ENCODE measurements around the gene HTR3B.

The HTR3B gene

DNA sequence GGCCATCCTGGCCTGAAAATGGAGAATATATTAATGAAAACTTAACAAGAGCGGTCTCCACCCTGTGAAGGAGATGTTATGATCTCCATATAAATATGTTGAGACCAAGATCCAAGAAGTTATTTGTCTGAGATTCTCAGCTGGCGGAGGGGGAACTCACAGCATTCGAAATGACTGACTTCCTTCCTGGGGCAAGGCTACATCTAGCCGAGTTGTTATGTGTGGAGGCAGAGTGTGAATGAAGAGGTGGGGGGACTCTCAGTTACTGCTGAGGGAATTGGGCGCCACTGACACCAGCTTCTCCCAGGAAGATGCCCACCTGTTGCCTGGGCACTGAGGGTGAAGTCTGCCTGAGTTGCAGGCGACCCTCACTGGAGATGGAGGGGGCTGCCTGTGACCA is 76.2 kb downstream of the HTR3B start:
- DNase-seq (ENCODE audit: low read depth) = no peak
- in situ Hi-C loops (cut with HindIII; ENCODE audit: low sequenced_read_pairs) = no loop called here
- no peak overlapping the region for H3K4me3 ChIP-seq (ENCODE audit: low read depth, low read length)
- TF ChIP-seq, protein P1, sequence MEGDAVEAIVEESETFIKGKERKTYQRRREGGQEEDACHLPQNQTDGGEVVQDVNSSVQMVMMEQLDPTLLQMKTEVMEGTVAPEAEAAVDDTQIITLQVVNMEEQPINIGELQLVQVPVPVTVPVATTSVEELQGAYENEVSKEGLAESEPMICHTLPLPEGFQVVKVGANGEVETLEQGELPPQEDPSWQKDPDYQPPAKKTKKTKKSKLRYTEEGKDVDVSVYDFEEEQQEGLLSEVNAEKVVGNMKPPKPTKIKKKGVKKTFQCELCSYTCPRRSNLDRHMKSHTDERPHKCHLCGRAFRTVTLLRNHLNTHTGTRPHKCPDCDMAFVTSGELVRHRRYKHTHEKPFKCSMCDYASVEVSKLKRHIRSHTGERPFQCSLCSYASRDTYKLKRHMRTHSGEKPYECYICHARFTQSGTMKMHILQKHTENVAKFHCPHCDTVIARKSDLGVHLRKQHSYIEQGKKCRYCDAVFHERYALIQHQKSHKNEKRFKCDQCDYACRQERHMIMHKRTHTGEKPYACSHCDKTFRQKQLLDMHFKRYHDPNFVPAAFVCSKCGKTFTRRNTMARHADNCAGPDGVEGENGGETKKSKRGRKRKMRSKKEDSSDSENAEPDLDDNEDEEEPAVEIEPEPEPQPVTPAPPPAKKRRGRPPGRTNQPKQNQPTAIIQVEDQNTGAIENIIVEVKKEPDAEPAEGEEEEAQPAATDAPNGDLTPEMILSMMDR (IDR thresholded peaks at IDR 0.05; ENCODE audit: low read depth, low read length, missing control alignments) = no peak

DNA sequence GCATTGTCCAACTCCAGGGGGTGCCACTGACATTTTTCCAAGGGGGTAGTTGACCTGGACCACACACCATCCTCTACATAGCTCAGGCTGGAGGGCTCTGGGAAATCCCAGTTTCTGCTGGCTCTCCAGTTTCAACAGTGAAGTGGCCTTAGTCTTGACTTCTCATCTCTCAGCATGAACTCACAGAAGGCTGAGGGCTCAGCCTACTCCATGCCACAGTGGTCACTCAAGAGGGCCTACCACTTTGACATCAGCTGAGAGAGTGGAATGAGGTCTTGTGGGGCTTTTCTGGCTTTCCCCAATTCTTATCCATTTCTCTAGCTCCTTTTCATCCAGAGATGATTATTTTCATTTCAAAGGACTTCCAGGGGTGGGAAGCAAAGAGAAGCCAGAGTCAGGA is 77.7 kb downstream of the HTR3B start:
- in situ Hi-C loops (cut with HindIII; ENCODE audit: low sequenced_read_pairs) = no loop called here
- TF ChIP-seq, protein P1 (IDR thresholded peaks at IDR 0.05; ENCODE audit: low read depth, low read length, missing control alignments) = no peak
- no peak overlapping the region for H3K4me3 ChIP-seq (ENCODE audit: low read depth, low read length)

DNA sequence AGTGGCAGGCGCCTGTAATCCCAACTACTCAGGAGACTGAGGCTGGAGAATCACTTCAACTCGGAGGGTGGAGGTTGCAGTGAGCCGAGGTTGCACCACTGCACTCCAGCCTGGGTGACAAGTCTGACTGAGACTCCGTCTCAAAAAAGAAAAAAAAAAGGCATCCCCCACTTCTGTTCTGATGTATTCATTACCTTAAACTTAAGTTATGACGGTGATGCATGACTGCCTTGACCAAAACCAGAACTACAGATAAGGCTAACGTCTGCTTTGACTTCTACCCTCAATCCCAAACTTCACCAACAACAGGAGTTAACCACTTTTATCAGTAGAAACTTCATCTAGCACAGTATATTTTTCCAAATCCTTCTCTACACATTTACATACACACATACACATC is 80.2 kb downstream of the HTR3B start:
- H3K4me3 ChIP-seq (ENCODE audit: low read depth, low read length) = no peak overlapping the region
- TF ChIP-seq, protein P1 (IDR thresholded peaks at IDR 0.05; ENCODE audit: low read depth, low read length, missing control alignments) = no peak
- in situ Hi-C loops (cut with HindIII; ENCODE audit: low sequenced_read_pairs) = no loop called here
- DNase-seq (ENCODE audit: low read depth) = no peak

More for the DNA sequence above, 77.7 kb downstream of the HTR3B start:
- no peak for DNase-seq (ENCODE audit: low read depth)

DNA sequence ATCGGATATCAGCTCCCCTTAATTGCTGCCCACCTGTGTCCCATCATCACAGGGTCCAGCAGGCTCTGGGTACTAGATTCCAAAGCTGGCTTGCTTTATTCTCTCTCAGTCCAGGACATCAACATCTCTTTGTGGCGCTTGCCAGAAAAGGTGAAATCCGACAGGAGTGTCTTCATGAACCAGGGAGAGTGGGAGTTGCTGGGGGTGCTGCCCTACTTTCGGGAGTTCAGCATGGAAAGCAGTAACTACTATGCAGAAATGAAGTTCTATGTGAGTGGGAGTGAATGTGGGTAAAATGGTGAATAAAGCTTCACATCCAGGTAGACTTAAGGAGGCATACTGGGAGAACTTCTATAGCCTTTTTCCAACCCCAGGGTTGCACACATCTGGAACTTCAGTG is 81.3 kb downstream of the HTR3B start:
- in situ Hi-C loops (cut with HindIII; ENCODE audit: low sequenced_read_pairs) = no loop called here
- TF ChIP-seq, protein P1 (IDR thresholded peaks at IDR 0.05; ENCODE audit: low read depth, low read length, missing control alignments) = no peak
- no peak overlapping the region for H3K4me3 ChIP-seq (ENCODE audit: low read depth, low read length)
- DNase-seq (ENCODE audit: low read depth) = no peak

DNA sequence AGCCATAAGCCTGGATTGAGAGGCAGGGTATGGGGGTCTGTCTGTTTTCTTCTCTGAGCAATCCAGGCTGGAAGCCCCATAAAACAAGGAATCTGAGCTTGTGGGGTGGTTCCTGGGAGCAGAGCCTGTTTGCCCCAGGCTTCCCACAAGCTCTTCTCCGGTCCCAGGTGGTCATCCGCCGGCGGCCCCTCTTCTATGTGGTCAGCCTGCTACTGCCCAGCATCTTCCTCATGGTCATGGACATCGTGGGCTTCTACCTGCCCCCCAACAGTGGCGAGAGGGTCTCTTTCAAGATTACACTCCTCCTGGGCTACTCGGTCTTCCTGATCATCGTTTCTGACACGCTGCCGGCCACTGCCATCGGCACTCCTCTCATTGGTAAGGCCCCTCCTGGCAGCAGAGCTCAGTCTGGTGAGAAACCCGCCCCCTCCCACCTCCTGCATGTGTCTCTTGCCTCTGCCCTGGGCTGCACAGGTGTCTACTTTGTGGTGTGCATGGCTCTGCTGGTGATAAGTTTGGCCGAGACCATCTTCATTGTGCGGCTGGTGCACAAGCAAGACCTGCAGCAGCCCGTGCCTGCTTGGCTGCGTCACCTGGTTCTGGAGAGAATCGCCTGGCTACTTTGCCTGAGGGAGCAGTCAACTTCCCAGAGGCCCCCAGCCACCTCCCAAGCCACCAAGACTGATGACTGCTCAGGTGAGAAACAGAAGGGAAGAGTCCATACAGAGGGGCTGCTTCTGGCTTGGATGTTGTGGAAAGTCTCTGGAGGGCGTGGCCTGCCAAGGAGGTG is 82.0 kb downstream of the HTR3B start:
- H3K4me3 ChIP-seq (ENCODE audit: low read depth, low read length) = no peak overlapping the region
- TF ChIP-seq, protein P1 (IDR thresholded peaks at IDR 0.05; ENCODE audit: low read depth, low read length, missing control alignments) = no peak
- DNase-seq (ENCODE audit: low read depth) = no peak
- in situ Hi-C loops (cut with HindIII; ENCODE audit: low sequenced_read_pairs) = no loop called here

DNA sequence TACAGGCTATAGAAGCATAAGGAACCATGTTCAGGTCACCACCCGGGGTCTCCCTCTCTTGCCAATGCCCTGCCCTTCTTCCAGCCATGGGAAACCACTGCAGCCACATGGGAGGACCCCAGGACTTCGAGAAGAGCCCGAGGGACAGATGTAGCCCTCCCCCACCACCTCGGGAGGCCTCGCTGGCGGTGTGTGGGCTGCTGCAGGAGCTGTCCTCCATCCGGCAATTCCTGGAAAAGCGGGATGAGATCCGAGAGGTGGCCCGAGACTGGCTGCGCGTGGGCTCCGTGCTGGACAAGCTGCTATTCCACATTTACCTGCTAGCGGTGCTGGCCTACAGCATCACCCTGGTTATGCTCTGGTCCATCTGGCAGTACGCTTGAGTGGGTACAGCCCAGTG is 84.8 kb downstream of the HTR3B start:
- TF ChIP-seq, protein P1 (IDR thresholded peaks at IDR 0.05; ENCODE audit: low read depth, low read length, missing control alignments) = no peak
- DNase-seq (ENCODE audit: low read depth) = no peak
- in situ Hi-C loops (cut with HindIII; ENCODE audit: low sequenced_read_pairs) = no loop called here
- H3K4me3 ChIP-seq (ENCODE audit: low read depth, low read length) = no peak overlapping the region

Data from astrocyte of the cerebellum (primary cell).